HG03066 (cell line): ENCODE results near the gene FAM149A.

Experiments
- ATAC-seq: cut with Tn5 transposase; IDR thresholded peaks from one replicate; pipeline ENCODE4 v1.9.1; 2021; ENCODE audit warnings: low read depth; ENCODE audit not compliant: unreplicated experiment

Gene FAM149A

DNA sequence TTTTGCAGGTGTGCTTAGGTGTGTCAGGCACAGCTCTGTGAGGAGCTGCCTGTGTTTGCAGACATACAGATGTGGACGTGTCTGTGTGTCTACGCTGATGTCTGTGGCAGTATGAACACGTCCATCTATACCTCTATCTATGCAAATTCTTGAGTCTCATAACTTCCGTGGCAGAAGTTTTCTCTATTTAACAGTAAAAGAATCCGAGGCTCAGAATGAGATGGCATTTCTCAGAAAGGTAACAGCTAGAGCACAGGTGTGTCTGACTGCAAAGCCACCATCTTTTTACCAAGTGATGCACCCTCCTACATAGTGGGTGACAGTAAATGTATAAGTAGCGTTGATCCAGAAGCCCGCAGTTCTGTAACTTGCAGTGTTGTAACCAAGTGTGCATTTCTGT is 47.0 kb downstream of the FAM149A start:
- ATAC-seq = peak; percentile 44

- peak; percentile 31 for ATAC-seq
Observed at GRCh38 chr4:186158021-186158813, 53.7 kb downstream of the FAM149A start.

DNA sequence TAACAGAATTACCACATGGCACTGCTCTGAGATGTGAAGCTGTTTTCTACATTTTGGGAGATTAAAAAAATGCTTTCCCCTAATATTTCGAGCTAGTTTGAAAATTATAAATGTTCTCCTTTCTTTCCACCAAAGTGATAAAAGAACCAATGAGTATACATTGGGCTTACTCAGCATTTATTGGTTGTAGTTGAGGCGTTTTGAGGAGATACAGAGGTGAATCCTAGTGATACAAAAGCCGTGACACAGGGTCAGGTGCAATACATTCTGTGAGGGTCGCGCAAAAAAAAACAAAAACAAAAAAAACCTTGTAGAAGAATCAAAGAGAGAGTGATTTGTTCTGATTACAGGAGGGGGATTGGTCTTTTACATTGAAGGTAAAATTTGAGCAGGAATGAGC is 54.5 kb downstream of the FAM149A start:
- ATAC-seq = no peak

- ATAC-seq = no peak
Observed at GRCh38 chr4:186159613-186160012, 55.1 kb downstream of the FAM149A start.

DNA sequence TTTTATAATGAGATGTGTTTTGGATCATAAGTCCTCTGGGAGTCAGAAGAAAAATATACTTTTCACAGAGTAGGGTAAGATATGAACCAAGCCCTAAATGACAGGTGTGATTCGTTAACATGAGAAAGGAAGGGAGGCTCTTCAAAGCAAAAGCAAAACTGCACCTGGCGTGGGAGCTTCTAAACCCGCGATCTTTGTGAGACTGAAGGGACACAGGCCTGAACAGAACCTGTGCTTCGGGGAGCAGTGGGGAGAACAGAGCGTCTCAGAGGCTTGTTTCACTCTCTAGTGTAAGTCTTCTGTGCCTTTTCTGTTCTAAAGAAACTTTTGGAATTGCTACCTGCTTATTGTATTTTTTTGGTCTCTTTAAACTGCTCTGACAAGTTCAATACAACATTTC is 56.6 kb downstream of the FAM149A start:
- peak; percentile 93 for ATAC-seq

GRCh38 chr4:186166852-186167512 is 62.5 kb downstream of the FAM149A start:
- ATAC-seq = no peak

DNA sequence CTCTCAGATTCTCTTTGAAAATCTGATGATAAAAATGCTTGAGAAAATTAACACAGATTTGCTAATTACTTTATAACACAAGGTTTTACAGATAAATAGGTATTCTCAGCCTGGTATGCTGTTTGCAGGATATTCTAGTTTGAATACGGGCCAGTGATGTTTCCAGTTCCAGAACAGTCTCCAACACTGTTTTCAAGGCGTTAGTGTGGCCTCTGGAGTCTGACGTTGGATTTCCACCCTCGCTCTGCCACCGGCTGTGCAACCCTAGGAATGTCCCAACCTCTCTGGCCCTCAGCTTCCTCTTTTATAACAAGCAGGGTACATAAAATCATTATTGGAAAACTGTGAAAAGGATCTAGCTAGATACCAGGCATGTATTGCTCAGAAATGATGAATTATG is 63.1 kb downstream of the FAM149A start:
- no peak for ATAC-seq

DNA sequence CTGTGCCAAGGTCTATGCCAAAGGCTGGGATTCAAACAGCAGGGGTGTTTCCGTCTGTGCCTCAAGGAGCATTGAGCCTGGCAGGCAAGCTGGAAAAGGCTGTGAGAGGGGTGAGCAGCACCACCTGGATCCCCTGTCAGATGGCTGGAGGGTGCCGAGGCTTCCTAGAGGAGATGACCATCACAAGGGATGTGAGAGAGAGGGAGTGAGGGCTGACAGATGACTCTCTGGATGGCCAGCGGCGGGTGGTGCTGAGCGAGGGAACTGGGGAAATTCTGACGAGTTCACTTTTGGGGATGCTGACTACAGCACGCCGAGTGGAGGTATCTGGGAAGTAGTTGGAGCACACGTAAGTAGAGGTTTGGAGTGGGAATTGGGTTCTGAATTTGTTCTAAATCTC is 64.2 kb downstream of the FAM149A start:
- ATAC-seq = no peak

DNA sequence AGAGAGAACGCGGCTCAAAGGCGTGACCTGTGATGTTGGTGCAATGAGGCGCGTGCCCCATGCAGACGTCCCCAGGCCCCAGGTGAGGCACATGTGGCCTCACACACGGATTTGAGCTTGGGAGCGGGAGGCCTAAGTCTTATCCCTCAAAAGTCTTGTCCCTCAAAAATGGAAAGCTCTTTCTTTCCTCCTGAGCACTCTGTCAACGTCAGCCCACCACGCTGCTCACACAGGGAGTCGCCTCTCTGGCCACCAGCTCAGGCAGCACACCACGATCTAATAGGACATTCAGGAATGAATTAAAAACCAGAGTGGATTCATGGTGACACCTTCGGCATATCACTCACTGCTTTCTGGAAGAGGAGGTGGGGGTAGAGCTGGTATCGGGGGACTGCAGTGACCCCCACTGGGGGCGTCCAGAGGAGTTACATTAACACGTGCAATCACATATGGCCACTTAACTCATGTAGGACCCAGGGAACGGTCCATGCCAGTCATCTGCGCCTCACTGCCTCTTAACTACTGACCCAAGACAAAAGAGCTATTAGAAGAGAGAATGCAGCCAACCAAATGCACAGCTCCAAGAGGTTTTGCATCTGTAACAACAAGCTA is 64.9 kb downstream of the FAM149A start:
- no peak for ATAC-seq

DNA sequence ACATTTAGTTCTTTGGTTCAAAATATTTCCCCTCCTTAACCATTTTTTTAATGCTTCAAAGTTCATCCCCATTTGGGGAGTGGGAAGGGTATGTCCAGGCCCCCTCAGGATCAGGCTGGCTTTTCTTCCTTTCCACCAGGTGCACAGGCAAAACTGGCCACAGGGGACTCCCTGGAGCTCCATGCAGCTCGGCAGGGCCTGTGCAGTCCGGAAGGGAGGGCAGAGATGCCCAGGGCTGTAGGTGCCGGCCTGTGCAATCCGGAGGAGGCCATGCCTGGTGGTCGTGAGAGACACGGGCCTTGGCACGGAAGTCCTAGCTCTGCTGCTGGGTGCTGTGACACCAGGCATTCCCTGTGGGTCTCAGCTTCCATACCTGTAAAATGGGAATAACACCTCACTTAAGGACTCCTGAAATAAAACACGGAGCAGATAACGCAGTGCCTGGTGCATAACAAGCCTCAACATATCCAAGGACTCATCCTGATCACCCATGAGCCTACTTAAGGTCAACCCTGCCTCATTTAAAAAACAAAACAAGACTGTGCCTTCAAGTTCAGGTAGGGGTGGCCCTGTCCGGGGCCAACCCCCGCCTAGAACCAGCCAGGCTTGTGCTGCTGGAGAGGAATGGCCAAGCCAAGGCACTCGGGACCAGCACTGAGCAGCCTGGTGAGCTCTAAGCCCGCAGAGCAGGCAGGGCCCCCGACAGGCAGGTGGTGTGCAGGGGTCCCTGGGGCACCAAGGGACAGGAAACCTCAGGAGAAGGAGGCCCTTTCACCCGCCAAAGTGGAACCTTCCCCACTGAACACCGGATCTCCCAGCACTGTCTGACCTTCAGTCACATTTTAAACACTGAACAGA is 65.7 kb downstream of the FAM149A start:
- ATAC-seq = no peak

- no peak for ATAC-seq
Observed at GRCh38 chr4:186170966-186171365, 66.5 kb downstream of the FAM149A start.

GRCh38 chr4:186172546-186172945 is 68.0 kb downstream of the FAM149A start:
- ATAC-seq = no peak

- no peak for ATAC-seq
Observed at GRCh38 chr4:186188107-186188506, 83.6 kb downstream of the FAM149A start.

DNA sequence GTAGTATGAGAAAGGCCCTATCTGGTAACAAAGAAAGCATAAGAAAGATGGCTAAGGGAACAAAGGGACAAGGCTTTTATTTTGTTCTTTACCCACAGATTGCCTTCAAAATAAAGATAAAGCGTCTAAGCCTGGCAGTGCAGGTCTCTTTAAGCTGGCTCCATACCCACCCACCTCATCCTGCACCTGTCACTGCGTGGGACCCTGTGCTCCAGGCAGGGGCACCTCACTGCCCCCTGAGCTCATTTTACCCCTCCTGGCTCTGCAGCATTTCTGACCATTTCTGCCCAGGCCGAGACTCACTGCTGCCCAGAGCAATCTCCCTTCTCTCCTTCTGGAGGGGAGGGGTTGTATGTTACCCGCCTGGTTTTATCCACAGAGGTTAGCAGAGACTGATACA is 85.2 kb downstream of the FAM149A start:
- ATAC-seq = no peak

GRCh38 chr4:186190581-186191199 is 86.2 kb downstream of the FAM149A start:
- ATAC-seq = peak; percentile 43

GRCh38 chr4:186191200-186192065 is 86.9 kb downstream of the FAM149A start, which contains the start of gene CYP4V2:
TSS of gene CYP4V2 (plus strand) at chr4:186191567. CDS start at chr4:186191824, 257 bp downstream.
- peak; percentile 80 for ATAC-seq

DNA sequence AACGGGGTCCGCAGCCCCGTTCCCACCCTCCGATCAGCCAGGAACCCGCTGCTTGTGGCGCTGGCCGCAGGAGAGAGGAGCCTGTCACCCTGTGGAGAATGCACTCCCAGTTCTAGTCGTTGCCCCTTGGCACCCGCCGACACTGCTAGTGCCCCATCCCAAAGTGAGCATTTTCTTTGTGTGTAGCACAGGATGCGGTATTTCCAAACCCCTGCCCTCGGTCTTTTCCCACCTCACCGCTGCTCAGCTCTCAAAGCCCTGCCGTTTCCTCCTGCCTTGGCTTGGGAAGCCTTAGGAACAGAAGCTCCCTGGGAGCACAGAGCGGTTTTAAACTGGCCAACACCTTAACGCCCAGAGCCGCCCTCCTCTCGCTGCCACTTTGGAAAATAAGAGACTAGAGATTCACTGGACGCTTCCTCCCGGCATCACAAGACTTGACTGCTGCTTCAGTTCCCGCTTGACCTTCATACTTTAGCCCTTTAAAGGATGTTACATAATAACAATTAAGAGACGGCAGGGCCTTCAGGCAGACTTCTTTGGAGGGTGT is 87.6 kb downstream of the FAM149A start:
- no peak for ATAC-seq

GRCh38 chr4:186193851-186194250 is 89.3 kb downstream of the FAM149A start:
- no peak for ATAC-seq

DNA sequence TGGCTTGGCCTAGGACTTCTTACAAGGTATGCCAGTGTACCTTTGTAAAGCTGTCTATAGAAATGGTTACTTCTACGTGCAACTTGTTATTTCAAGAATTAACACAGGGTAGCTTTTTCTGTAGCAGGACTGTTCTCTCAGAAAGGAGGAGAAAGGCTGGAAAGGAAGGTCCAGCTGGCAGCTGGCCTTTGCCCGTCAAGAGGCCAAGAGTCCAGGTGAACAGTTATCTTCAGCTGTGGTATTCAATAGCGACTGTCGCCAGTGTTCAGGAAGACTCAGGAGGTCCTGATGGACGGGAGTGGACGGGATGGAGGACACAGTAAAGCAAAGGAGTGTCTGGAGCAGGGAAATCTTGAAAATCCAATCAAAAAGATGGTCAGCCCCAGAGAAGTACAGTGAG is 91.6 kb downstream of the FAM149A start:
- no peak for ATAC-seq
